NCI-H2081 treated with DMSO at 0.1 percent for 48 hours (cell line): ENCODE measurements around the gene FAM110A.
"Not testable (repeated sequence)": the region's sequence is repeated elsewhere in the genome, so short reads cannot be mapped to it uniquely, and the experiment has no call there.

Experiments
- DNase-seq: peaks from one replicate; lab custom pipeline; 2025; lab: John Stamatoyannopoulos, UW

FAM110A gene

GRCh38 chr20:833450-834150 lies at the start of gene FAM110A:
Gene FAM110A (plus strand): TSS chr20:833715. CDS start chr20:844805, 11,090 bp downstream.
- DNase-seq: peak; percentile 78

GRCh38 chr20:787825-788224 lies 45.7 kb upstream of the FAM110A start:
- no peak for DNase-seq

- no peak for DNase-seq
Observed at GRCh38 chr20:791056-791455, 42.5 kb upstream of the FAM110A start.

GRCh38 chr20:792248-792647 lies 41.3 kb upstream of the FAM110A start:
- no peak for DNase-seq

GRCh38 chr20:796921-797320 lies 36.6 kb upstream of the FAM110A start:
- DNase-seq: no peak

- not testable (repeated sequence) for DNase-seq
Observed at GRCh38 chr20:798746-799145, 34.8 kb upstream of the FAM110A start.

- not testable (repeated sequence) for DNase-seq
Observed at GRCh38 chr20:800026-800425, 33.5 kb upstream of the FAM110A start.

GRCh38 chr20:801678-802077 lies 31.8 kb upstream of the FAM110A start:
- no peak for DNase-seq

GRCh38 chr20:805713-806112 lies 27.8 kb upstream of the FAM110A start:
- DNase-seq: no peak

GRCh38 chr20:811776-812434 lies 21.6 kb upstream of the FAM110A start:
- DNase-seq: not testable (repeated sequence)

GRCh38 chr20:812435-812814 lies 21.1 kb upstream of the FAM110A start:
- not testable (repeated sequence) for DNase-seq

GRCh38 chr20:813390-813789 lies 20.1 kb upstream of the FAM110A start:
- no peak for DNase-seq

- DNase-seq: no peak
Observed at GRCh38 chr20:815226-815625, 18.3 kb upstream of the FAM110A start.

GRCh38 chr20:815914-816606 lies 17.5 kb upstream of the FAM110A start:
- DNase-seq: no peak

- DNase-seq: no peak
Observed at GRCh38 chr20:818001-818664, 15.4 kb upstream of the FAM110A start.

GRCh38 chr20:819680-820322 lies 13.7 kb upstream of the FAM110A start:
- DNase-seq: no peak

- DNase-seq: no peak
Observed at GRCh38 chr20:820323-820953, 13.1 kb upstream of the FAM110A start.

GRCh38 chr20:821046-821730 lies 12.3 kb upstream of the FAM110A start:
- no peak for DNase-seq

- DNase-seq: no peak
Observed at GRCh38 chr20:821731-822065, 11.8 kb upstream of the FAM110A start.

- DNase-seq: no peak
Observed at GRCh38 chr20:822651-823573, 10.6 kb upstream of the FAM110A start.
